ENCODE results near the gene LMOD1.
"Not testable (repeated sequence)": the region's sequence is repeated elsewhere in the genome, so short reads cannot be mapped to it uniquely, and the experiment has no call there.

Gene LMOD1

GRCh38 chr1:201885531-201886075 lies 60.7 kb downstream of the LMOD1 start:
- H3K27ac Mint-ChIP-seq = no peak overlapping the region
- no peaks in the 10 kb centered on the region for H3K36me3 Mint-ChIP-seq (ENCODE audit: low read depth)
- H3K4me1 Mint-ChIP-seq (ENCODE audit: low read depth) = peaks cover 17% of the 10 kb centered on the region
- H3K27me3 Mint-ChIP-seq = peaks cover 31% of the 10 kb centered on the region
- no peaks in the 10 kb centered on the region for H3K9me3 Mint-ChIP-seq
- DNase-seq = peak; percentile 16
- no peak overlapping the region for H3K4me3 Mint-ChIP-seq

- Mint-ChIP-seq H3K4me1 (ENCODE audit: low read depth) (peaks cover 15% of the 10 kb centered on the region), H3K27ac (no peak overlapping the region), H3K27me3 (peaks cover 21% of the 10 kb centered on the region), H3K36me3 (ENCODE audit: low read depth) (peaks cover 2% of the 10 kb centered on the region), H3K9me3 (no peaks in the 10 kb centered on the region), H3K4me3 (no peak overlapping the region)
- peak; percentile 25 for DNase-seq
Measured at GRCh38 chr1:201884425-201884824, 61.9 kb downstream of the LMOD1 start.

GRCh38 chr1:201883786-201884185 lies 62.6 kb downstream of the LMOD1 start:
- Mint-ChIP-seq H3K4me1 (ENCODE audit: low read depth) (peaks cover 14% of the 10 kb centered on the region), H3K27me3 (peaks cover 20% of the 10 kb centered on the region), H3K27ac (peak overlapping the region; percentile 29), H3K36me3 (ENCODE audit: low read depth) (peaks cover 7% of the 10 kb centered on the region), H3K9me3 (no peaks in the 10 kb centered on the region), H3K4me3 (no peak overlapping the region)
- peak; percentile 31 for DNase-seq

- Mint-ChIP-seq H3K27me3 (peaks cover 17% of the 10 kb centered on the region), H3K27ac (no peak overlapping the region), H3K9me3 (no peaks in the 10 kb centered on the region), H3K36me3 (ENCODE audit: low read depth) (peaks cover 11% of the 10 kb centered on the region), H3K4me3 (no peak overlapping the region), H3K4me1 (ENCODE audit: low read depth) (peaks cover 14% of the 10 kb centered on the region)
- DNase-seq = peak; percentile 23
Measured at GRCh38 chr1:201883266-201883665, 63.1 kb downstream of the LMOD1 start.

GRCh38 chr1:201882665-201883132 lies 63.6 kb downstream of the LMOD1 start:
- Mint-ChIP-seq H3K27ac (no peak overlapping the region), H3K9me3 (no peaks in the 10 kb centered on the region), H3K4me3 (no peak overlapping the region), H3K36me3 (ENCODE audit: low read depth) (peaks cover 16% of the 10 kb centered on the region), H3K27me3 (peaks cover 12% of the 10 kb centered on the region), H3K4me1 (ENCODE audit: low read depth) (peaks cover 14% of the 10 kb centered on the region)
- DNase-seq = peak; percentile 16

- Mint-ChIP-seq H3K4me1 (ENCODE audit: low read depth) (peaks cover 14% of the 10 kb centered on the region), H3K27ac (no peak overlapping the region), H3K4me3 (no peak overlapping the region), H3K27me3 (peaks cover 2% of the 10 kb centered on the region), H3K9me3 (no peaks in the 10 kb centered on the region), H3K36me3 (ENCODE audit: low read depth) (peaks cover 25% of the 10 kb centered on the region)
- no peak for DNase-seq
Measured at GRCh38 chr1:201881617-201882016, 64.7 kb downstream of the LMOD1 start.

- Mint-ChIP-seq H3K36me3 (ENCODE audit: low read depth) (peaks cover 30% of the 10 kb centered on the region), H3K9me3 (no peaks in the 10 kb centered on the region), H3K4me1 (ENCODE audit: low read depth) (peaks cover 14% of the 10 kb centered on the region), H3K27ac (no peak overlapping the region), H3K4me3 (no peak overlapping the region), H3K27me3 (no peaks in the 10 kb centered on the region)
- DNase-seq = no peak
Measured at GRCh38 chr1:201880928-201881571, 65.3 kb downstream of the LMOD1 start.

GRCh38 chr1:201877877-201878401 lies 68.4 kb downstream of the LMOD1 start:
- Mint-ChIP-seq H3K27me3 (no peaks in the 10 kb centered on the region), H3K27ac (peak overlapping the region; percentile 47), H3K36me3 (ENCODE audit: low read depth) (peaks cover 60% of the 10 kb centered on the region), H3K9me3 (no peaks in the 10 kb centered on the region), H3K4me1 (ENCODE audit: low read depth) (peaks cover 6% of the 10 kb centered on the region), H3K4me3 (no peak overlapping the region)
- DNase-seq = peak; percentile 35

GRCh38 chr1:201876148-201876818 lies 70.1 kb downstream of the LMOD1 start:
- no peak for DNase-seq
- H3K36me3 Mint-ChIP-seq (ENCODE audit: low read depth) = peaks cover 77% of the 10 kb centered on the region
- no peak overlapping the region for H3K4me3 Mint-ChIP-seq
- no peaks in the 10 kb centered on the region for H3K27me3 Mint-ChIP-seq
- H3K9me3 Mint-ChIP-seq = no peaks in the 10 kb centered on the region
- no peak overlapping the region for H3K27ac Mint-ChIP-seq
- no peaks in the 10 kb centered on the region for H3K4me1 Mint-ChIP-seq (ENCODE audit: low read depth)

- DNase-seq = no peak
- H3K9me3 Mint-ChIP-seq = no peaks in the 10 kb centered on the region
- peaks cover 92% of the 10 kb centered on the region for H3K36me3 Mint-ChIP-seq (ENCODE audit: low read depth)
- no peaks in the 10 kb centered on the region for H3K4me1 Mint-ChIP-seq (ENCODE audit: low read depth)
- H3K27me3 Mint-ChIP-seq = no peaks in the 10 kb centered on the region
- no peak overlapping the region for H3K27ac Mint-ChIP-seq
- H3K4me3 Mint-ChIP-seq = no peak overlapping the region
Measured at GRCh38 chr1:201874672-201875071, 71.7 kb downstream of the LMOD1 start.

GRCh38 chr1:201870397-201870796 lies 76.0 kb downstream of the LMOD1 start:
- Mint-ChIP-seq H3K4me3 (no peak overlapping the region), H3K27me3 (no peaks in the 10 kb centered on the region), H3K36me3 (ENCODE audit: low read depth) (peaks cover 93% of the 10 kb centered on the region), H3K9me3 (no peaks in the 10 kb centered on the region), H3K4me1 (ENCODE audit: low read depth) (no peaks in the 10 kb centered on the region), H3K27ac (no peak overlapping the region)
- DNase-seq = no peak

GRCh38 chr1:201861448-201861847 lies 84.9 kb downstream of the LMOD1 start:
- H3K36me3 Mint-ChIP-seq (ENCODE audit: low read depth) = peaks cover 88% of the 10 kb centered on the region
- no peaks in the 10 kb centered on the region for H3K27me3 Mint-ChIP-seq
- no peaks in the 10 kb centered on the region for H3K4me1 Mint-ChIP-seq (ENCODE audit: low read depth)
- no peak for DNase-seq
- no peaks in the 10 kb centered on the region for H3K9me3 Mint-ChIP-seq
- H3K4me3 Mint-ChIP-seq = no peak overlapping the region
- no peak overlapping the region for H3K27ac Mint-ChIP-seq

- no peak for DNase-seq
- Mint-ChIP-seq H3K9me3 (no peaks in the 10 kb centered on the region), H3K4me1 (ENCODE audit: low read depth) (no peaks in the 10 kb centered on the region), H3K27me3 (no peaks in the 10 kb centered on the region), H3K4me3 (no peak overlapping the region), H3K36me3 (ENCODE audit: low read depth) (peaks cover 94% of the 10 kb centered on the region), H3K27ac (no peak overlapping the region)
Measured at GRCh38 chr1:201859424-201859823, 86.9 kb downstream of the LMOD1 start.

GRCh38 chr1:201856722-201857121 lies 89.6 kb downstream of the LMOD1 start:
- H3K4me1 Mint-ChIP-seq (ENCODE audit: low read depth); DNase-seq; H3K27me3 Mint-ChIP-seq; H3K27ac Mint-ChIP-seq; H3K4me3 Mint-ChIP-seq; H3K9me3 Mint-ChIP-seq: not testable (repeated sequence)
- H3K36me3 Mint-ChIP-seq (ENCODE audit: low read depth) = peaks cover 94% of the 10 kb centered on the region

GRCh38 chr1:201851949-201852348 lies 94.4 kb downstream of the LMOD1 start:
- Mint-ChIP-seq H3K27ac (no peak overlapping the region), H3K9me3 (no peaks in the 10 kb centered on the region), H3K27me3 (no peaks in the 10 kb centered on the region), H3K4me1 (ENCODE audit: low read depth) (peaks cover 6% of the 10 kb centered on the region), H3K36me3 (ENCODE audit: low read depth) (peaks cover 96% of the 10 kb centered on the region), H3K4me3 (no peak overlapping the region)
- no peak for DNase-seq

Data from activated T-cell treated with anti-CD3 and anti-CD28 coated beads, Interleukin-2, amount 50 U/mL, for 24 hours (primary cell).